DMS79 (cell line): ENCODE measurements around the gene CFH.
"Not testable (repeated sequence)": the region's sequence is repeated elsewhere in the genome, so short reads cannot be mapped to it uniquely, and the experiment has no call there.

ENCODE experiments used
- DNase-seq: peaks from one replicate; lab custom pipeline; 2025; lab: John Stamatoyannopoulos, UW

CFH gene

GRCh38 chr1:196651637-196652215, at the start of gene CFH:
TSS of gene CFH (plus strand) at chr1:196652043. CDS start at chr1:196652118, 75 bp downstream.
- DNase-seq, result no peak

GRCh38 chr1:196603651-196604050, 48.2 kb upstream of the CFH start:
- no peak for DNase-seq

GRCh38 chr1:196607981-196608380, 43.9 kb upstream of the CFH start:
- no peak for DNase-seq

GRCh38 chr1:196608390-196609369, 43.2 kb upstream of the CFH start, which contains the start of gene KCNT2:
TSS of gene KCNT2 (minus strand) at chr1:196608440. CDS start at chr1:196608309, 131 bp downstream.
- no peak for DNase-seq

- DNase-seq, result no peak
Measured at GRCh38 chr1:196609370-196609737, 42.5 kb upstream of the CFH start.

- DNase-seq, result no peak
Measured at GRCh38 chr1:196611873-196612272, 40.0 kb upstream of the CFH start.

GRCh38 chr1:196619721-196620120, 32.1 kb upstream of the CFH start:
- no peak for DNase-seq

GRCh38 chr1:196623079-196623478, 28.8 kb upstream of the CFH start:
- DNase-seq, result no peak

- no peak for DNase-seq
Measured at GRCh38 chr1:196628838-196629237, 23.0 kb upstream of the CFH start.

- DNase-seq, result no peak
Measured at GRCh38 chr1:196637606-196638005, 14.2 kb upstream of the CFH start.

- DNase-seq, result no peak
Measured at GRCh38 chr1:196638466-196638865, 13.4 kb upstream of the CFH start.

- not testable (repeated sequence) for DNase-seq
Measured at GRCh38 chr1:196639291-196639690, 12.6 kb upstream of the CFH start.

GRCh38 chr1:196640976-196641375, 10.9 kb upstream of the CFH start:
- DNase-seq, result no peak

GRCh38 chr1:196649990-196650389, 1.9 kb upstream of the CFH start:
- DNase-seq, result no peak

- no peak for DNase-seq
Measured at GRCh38 chr1:196650403-196650802, 1.4 kb upstream of the CFH start.

- no peak for DNase-seq
Measured at GRCh38 chr1:196651079-196651478, 764 bp upstream of the CFH start.

GRCh38 chr1:196654271-196654670, 2.4 kb downstream of the CFH start:
- no peak for DNase-seq

GRCh38 chr1:196655071-196655470, 3.2 kb downstream of the CFH start:
- no peak for DNase-seq

GRCh38 chr1:196655494-196655893, 3.7 kb downstream of the CFH start:
- no peak for DNase-seq

- DNase-seq, result no peak
Measured at GRCh38 chr1:196659471-196659870, 7.6 kb downstream of the CFH start.

- no peak for DNase-seq
Measured at GRCh38 chr1:196660272-196660671, 8.4 kb downstream of the CFH start.

- no peak for DNase-seq
Measured at GRCh38 chr1:196660852-196661251, 9.0 kb downstream of the CFH start.

GRCh38 chr1:196661345-196661744, 9.5 kb downstream of the CFH start:
- no peak for DNase-seq
